BLaER1 (cell line): ENCODE measurements around the gene CAPRIN1.

Source experiments
- H3K27ac ChIP-seq: shearing (Covaris generic); formaldehyde crosslinking; 2 replicates; pipeline ENCODE4 v1.8.1; 2022
- H3K27me3 ChIP-seq: shearing (Covaris generic); formaldehyde crosslinking; 2 replicates; pipeline ENCODE4 v1.8.1; 2022
- H3K36me3 ChIP-seq: shearing (Covaris generic); formaldehyde crosslinking; 2 replicates; pipeline ENCODE4 v1.8.1; 2022
- H3K4me1 ChIP-seq: shearing (Covaris generic); formaldehyde crosslinking; 2 replicates; pipeline ENCODE4 v1.8.1; 2022
- H3K4me2 ChIP-seq: shearing (Covaris generic); formaldehyde crosslinking; 2 replicates; pipeline ENCODE4 v1.8.1; 2022
- H3K4me3 ChIP-seq: shearing (Covaris generic); formaldehyde crosslinking; 2 replicates; pipeline ENCODE4 v1.8.1; 2022
- H3K9ac ChIP-seq: shearing (Covaris generic); formaldehyde crosslinking; 2 replicates; pipeline ENCODE4 v1.8.1; 2022
- H3K9me3 ChIP-seq: shearing (Covaris generic); formaldehyde crosslinking; 2 replicates; pipeline ENCODE4 v1.8.1; 2022
- H4K20me1 ChIP-seq: shearing (Covaris generic); formaldehyde crosslinking; 2 replicates; pipeline ENCODE4 v1.8.1; 2022
- Cebpa-rat ChIP-seq: shearing (Covaris generic); IDR thresholded peaks from 2 replicates; pipeline ENCODE4 v1.8.1; 2022

The CAPRIN1 gene

DNA sequence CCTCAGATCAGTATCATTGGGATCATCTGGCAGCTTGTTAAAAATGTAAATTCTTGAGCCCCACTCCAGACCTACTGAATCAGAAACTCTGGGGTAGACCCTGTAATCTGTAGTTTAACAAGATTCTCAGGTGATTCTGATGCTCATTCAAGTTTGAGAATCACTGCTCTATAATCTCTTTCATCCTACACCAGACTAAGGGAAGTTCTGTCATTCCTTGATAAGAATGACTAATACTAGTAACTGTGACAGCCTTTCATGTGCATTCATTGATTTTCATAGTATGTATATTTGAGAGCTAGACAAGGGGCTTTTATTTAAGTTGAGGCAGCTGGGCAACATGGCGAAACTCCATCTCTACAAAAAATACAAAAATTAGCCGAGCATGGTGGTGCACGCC is 83.9 kb downstream of the CAPRIN1 start:
- Histone ChIP-seq H4K20me1 (peaks cover 24% of the 10 kb centered on the region; the same call in 1 of the 2 replicates), H3K4me3 (no peak overlapping the region), H3K4me1 (no peaks in the 10 kb centered on the region), H3K27me3 (no peaks in the 10 kb centered on the region), H3K27ac (no peak overlapping the region), H3K9ac (no peak overlapping the region), H3K4me2 (no peak overlapping the region), H3K36me3 (peaks cover 100% of the 10 kb centered on the region), H3K9me3 (no peaks in the 10 kb centered on the region)
- no peak for TF ChIP-seq Cebpa-rat

DNA sequence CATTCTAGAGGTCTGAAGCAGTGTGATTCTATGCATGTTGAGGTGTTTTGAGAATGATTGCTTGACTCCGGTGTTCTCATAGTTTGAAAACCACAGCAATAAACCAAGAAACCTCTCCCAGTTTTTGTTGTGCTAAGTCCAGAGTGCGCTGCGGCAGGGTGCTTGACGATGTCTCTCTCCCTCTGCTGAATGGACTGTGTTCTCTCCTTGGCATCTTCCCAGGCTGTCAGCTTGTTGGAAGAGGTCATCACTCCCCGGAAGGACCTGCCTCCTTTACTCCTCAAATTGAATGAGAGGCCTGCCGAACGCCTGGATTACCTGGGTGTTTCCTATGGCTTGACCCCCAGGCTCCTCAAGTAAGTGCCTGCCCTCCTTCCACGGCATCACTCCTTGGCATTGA is 84.9 kb downstream of the CAPRIN1 start:
- no peak overlapping the region for H3K4me3 ChIP-seq
- H4K20me1 ChIP-seq: peaks cover 21% of the 10 kb centered on the region; the same call in 1 of the 2 replicates
- no peak overlapping the region for H3K4me2 ChIP-seq
- no peaks in the 10 kb centered on the region for H3K27me3 ChIP-seq
- TF ChIP-seq Cebpa-rat: no peak
- peaks cover 100% of the 10 kb centered on the region for H3K36me3 ChIP-seq
- no peaks in the 10 kb centered on the region for H3K9me3 ChIP-seq
- no peak overlapping the region for H3K27ac ChIP-seq
- H3K9ac ChIP-seq: no peak overlapping the region
- H3K4me1 ChIP-seq: no peaks in the 10 kb centered on the region

DNA sequence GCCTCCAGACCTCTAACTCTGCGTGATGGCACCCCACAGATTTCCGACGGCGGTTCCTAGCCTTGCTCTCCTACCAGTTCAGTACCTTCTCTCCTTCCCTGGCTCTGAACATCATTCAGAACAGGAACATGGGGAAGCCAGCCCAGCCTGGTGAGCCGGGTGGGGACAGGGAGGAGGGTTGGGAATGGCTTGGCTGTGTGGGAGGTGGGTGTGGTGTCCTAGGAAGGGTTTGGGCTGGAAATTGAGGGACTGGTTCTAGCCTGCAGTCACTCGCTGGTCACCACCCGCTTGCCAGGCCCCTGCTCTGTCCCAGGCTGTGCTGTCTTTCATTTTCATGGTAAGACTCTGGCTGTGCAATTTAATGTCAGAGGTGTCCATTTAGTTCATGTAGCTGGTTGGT is 87.8 kb downstream of the CAPRIN1 start:
- peaks cover 1% of the 10 kb centered on the region; the same call in 1 of the 2 replicates for H3K4me1 ChIP-seq
- no peak overlapping the region for H3K27ac ChIP-seq
- H3K27me3 ChIP-seq: no peaks in the 10 kb centered on the region
- H3K4me3 ChIP-seq: no peak overlapping the region
- H3K36me3 ChIP-seq: peaks cover 100% of the 10 kb centered on the region
- peaks cover 17% of the 10 kb centered on the region; the same call in 1 of the 2 replicates for H4K20me1 ChIP-seq
- no peaks in the 10 kb centered on the region for H3K9me3 ChIP-seq
- no peak overlapping the region for H3K4me2 ChIP-seq
- no peak for TF ChIP-seq Cebpa-rat
- H3K9ac ChIP-seq: no peak overlapping the region

DNA sequence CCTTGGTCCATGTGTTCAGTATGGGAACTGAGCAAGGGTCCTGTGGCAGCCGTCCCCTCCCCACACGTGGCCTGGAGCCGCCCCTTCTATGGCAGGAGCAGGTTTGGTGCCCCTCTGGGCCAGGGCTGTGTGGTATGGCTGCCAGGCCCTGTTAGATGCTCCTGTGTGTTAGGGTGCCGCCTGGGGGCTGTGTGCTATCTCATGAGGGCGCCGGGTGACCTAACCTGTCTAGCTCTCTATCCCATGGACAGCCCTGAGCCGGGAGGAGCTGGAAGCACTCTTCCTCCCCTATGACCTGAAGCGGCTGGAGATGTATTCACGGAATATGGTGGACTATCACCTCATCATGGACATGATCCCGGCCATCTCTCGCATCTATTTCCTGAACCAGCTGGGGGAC is 88.6 kb downstream of the CAPRIN1 start:
- peaks cover 17% of the 10 kb centered on the region; the same call in 1 of the 2 replicates for H4K20me1 ChIP-seq
- no peak for TF ChIP-seq Cebpa-rat
- H3K4me1 ChIP-seq: peaks cover 9% of the 10 kb centered on the region
- peaks cover 100% of the 10 kb centered on the region for H3K36me3 ChIP-seq
- H3K4me2 ChIP-seq: no peak overlapping the region
- no peak overlapping the region for H3K4me3 ChIP-seq
- no peak overlapping the region for H3K9ac ChIP-seq
- no peaks in the 10 kb centered on the region for H3K27me3 ChIP-seq
- no peak overlapping the region for H3K27ac ChIP-seq
- H3K9me3 ChIP-seq: no peaks in the 10 kb centered on the region

DNA sequence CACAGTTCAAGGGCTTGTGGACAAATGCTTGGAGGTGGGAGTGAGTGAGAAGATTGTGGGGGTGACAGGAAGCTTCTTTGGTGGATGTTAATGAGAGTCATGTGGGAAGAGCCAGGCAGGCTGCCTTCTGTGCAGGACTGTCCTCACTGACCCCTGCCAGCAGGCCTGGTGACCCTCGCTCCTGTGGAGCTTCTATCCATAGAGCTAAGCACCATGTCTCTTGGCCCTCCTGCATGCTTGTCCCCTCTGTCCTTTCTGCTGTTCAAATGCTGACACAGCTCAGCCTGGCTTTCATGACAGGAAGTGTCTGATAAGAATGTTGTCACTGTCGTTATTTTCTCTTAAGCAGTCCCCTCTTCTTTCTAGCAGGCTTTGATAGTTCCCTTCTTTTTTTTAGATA is 91.5 kb downstream of the CAPRIN1 start:
- no peaks in the 10 kb centered on the region for H3K9me3 ChIP-seq
- H4K20me1 ChIP-seq: peaks cover 13% of the 10 kb centered on the region; the same call in 1 of the 2 replicates
- no peak overlapping the region for H3K27ac ChIP-seq
- H3K9ac ChIP-seq: no peak overlapping the region
- H3K4me2 ChIP-seq: no peak overlapping the region
- peaks cover 26% of the 10 kb centered on the region for H3K4me1 ChIP-seq
- H3K4me3 ChIP-seq: no peak overlapping the region
- H3K36me3 ChIP-seq: peaks cover 100% of the 10 kb centered on the region
- no peak for TF ChIP-seq Cebpa-rat
- no peaks in the 10 kb centered on the region for H3K27me3 ChIP-seq

DNA sequence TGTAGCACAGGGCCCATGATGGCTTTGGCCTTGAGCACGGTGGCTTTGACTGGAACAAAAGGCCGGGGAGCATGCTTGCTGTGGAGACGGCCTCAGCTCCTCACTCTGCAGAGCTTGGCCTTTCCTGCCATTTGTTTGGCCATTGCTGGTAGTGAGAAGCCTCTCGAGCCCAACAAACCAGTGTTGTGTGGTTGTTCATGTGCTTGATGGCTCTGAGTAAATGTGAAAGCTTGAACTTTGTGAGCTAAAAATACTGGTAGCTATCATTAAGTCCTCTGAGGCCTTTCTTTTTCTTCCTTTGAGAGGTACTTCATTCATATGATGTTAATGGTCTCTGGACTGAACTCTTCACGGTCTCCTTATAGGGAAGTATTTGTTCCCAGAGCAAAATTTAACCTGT is 93.5 kb downstream of the CAPRIN1 start:
- H3K9ac ChIP-seq: peak overlapping the region; percentile 36
- peaks cover 26% of the 10 kb centered on the region for H3K4me1 ChIP-seq
- no peaks in the 10 kb centered on the region for H3K27me3 ChIP-seq
- H3K9me3 ChIP-seq: no peaks in the 10 kb centered on the region
- H3K36me3 ChIP-seq: peaks cover 100% of the 10 kb centered on the region
- H3K4me2 ChIP-seq: peak overlapping the region; percentile 75
- 0 out of 2 replicates have a peak, but pooled peaks cover 9% of the 10 kb centered on the region for H4K20me1 ChIP-seq
- no peak for TF ChIP-seq Cebpa-rat
- no peak overlapping the region for H3K4me3 ChIP-seq
- 0 out of 2 replicates have a peak overlapping the region, but pooled peaks have one; percentile 27 for H3K27ac ChIP-seq

DNA sequence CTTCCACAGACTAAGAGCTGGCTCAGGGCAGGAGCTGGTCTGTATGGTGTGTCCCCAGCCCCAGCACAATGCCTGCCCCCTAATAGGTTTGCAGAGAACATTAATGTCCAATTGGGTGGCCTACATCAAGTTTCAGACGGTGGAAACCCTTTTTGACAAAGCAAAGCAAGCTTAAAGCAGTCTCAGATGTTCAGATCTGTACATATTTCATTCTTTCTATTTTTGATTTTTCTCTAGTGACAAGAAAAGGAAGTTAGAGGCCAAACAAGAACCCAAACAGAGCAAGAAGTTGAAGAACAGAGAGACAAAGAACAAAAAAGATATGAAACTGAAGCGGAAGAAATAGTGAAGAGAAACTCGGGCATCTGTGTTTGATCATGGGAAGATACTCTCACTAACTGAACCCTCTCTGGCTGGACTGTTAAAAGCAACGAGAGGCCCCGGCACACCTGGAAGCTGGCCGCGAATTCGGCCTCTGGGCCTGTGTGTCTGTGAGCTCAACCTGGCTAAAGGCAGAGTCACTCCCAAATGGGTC is 94.4 kb downstream of the CAPRIN1 start:
- Histone ChIP-seq H3K9me3 (no peaks in the 10 kb centered on the region), H3K36me3 (peaks cover 100% of the 10 kb centered on the region), H3K27me3 (no peaks in the 10 kb centered on the region), H3K9ac (peak overlapping the region; percentile 36), H3K4me2 (peak overlapping the region; percentile 75), H3K4me1 (peaks cover 26% of the 10 kb centered on the region), H3K27ac (peak overlapping the region; percentile 60), H4K20me1 (peaks cover 9% of the 10 kb centered on the region; the same call in 1 of the 2 replicates), H3K4me3 (no peak overlapping the region)
- TF ChIP-seq Cebpa-rat: no peak

DNA sequence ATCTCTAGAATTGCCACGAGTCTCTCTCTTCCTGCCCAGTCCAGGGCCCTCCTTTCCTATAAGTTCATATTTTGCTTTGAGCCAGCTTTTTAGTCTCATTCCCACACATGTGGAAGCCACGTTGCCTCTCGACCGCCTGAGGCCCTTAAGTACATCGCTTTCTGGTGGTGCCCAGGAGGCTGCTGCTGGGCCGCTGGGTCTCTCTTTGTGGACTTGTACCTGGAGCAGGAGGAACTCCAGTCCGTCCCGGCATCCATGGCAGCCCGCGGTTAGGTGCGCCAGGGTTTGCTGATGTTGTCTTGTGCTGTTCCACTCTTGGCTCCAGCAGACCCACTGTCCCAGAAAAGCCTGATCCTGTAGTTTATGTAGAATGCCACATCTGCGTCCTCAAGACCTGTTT is 94.9 kb downstream of the CAPRIN1 start:
- H3K4me2 ChIP-seq: peak overlapping the region; percentile 75
- no peaks in the 10 kb centered on the region for H3K9me3 ChIP-seq
- H4K20me1 ChIP-seq: peaks cover 9% of the 10 kb centered on the region; the same call in 1 of the 2 replicates
- H3K4me1 ChIP-seq: peaks cover 26% of the 10 kb centered on the region
- no peak overlapping the region for H3K4me3 ChIP-seq
- no peaks in the 10 kb centered on the region for H3K27me3 ChIP-seq
- H3K9ac ChIP-seq: peak overlapping the region; percentile 36
- peak overlapping the region; percentile 60 for H3K27ac ChIP-seq
- peaks cover 99% of the 10 kb centered on the region for H3K36me3 ChIP-seq
- TF ChIP-seq Cebpa-rat: no peak

DNA sequence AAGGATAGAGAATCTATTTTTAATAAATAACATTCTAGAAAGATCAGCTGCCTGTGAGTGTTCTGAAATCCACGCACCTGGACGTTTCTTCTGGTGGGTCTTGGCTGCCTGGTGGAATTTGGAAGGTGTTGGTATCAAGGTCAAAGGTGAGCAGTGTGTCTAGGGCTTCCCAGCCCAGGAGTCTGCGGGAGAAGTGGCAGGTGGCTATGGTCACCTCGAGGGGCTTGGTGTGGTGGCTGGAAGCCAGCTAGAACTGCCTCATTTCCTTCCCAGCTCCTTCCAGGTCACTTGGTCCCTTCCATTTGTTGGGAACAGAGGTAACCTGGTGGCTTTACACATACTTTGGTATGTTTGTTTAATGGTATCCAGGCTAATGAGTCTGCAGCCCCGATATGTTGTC is 95.3 kb downstream of the CAPRIN1 start:
- Histone ChIP-seq H3K4me1 (peaks cover 26% of the 10 kb centered on the region), H3K9me3 (no peaks in the 10 kb centered on the region), H3K4me2 (no peak overlapping the region), H3K27ac (peak overlapping the region; percentile 60; the same call in 1 of the 2 replicates), H3K9ac (no peak overlapping the region), H3K36me3 (peaks cover 96% of the 10 kb centered on the region), H4K20me1 (peaks cover 9% of the 10 kb centered on the region; the same call in 1 of the 2 replicates), H3K4me3 (no peak overlapping the region), H3K27me3 (no peaks in the 10 kb centered on the region)
- TF ChIP-seq Cebpa-rat: no peak

DNA sequence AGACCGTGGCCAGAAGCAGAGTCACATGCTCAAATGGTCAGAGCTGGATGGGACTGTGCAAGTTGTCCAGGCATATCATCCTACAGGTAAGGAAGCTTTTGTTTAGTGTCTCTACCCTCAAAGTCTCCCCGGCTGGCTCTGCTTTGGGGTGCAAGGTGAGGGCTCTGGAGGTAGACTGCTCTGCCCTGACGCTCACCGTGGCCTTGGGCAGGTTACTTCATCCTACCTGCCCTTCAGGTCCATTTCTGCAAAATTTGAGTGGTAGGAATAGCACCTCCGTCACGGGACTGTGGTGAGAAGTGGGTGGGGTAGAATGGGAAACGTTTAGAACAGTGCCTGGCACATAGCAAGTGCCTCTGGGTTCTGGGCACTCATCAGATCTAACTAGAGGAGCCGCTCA is 96.0 kb downstream of the CAPRIN1 start:
- H3K9ac ChIP-seq: no peak overlapping the region
- no peaks in the 10 kb centered on the region for H3K27me3 ChIP-seq
- H3K4me1 ChIP-seq: peaks cover 30% of the 10 kb centered on the region
- H3K4me3 ChIP-seq: no peak overlapping the region
- H3K4me2 ChIP-seq: no peak overlapping the region
- no peak overlapping the region for H3K27ac ChIP-seq
- peaks cover 14% of the 10 kb centered on the region for H4K20me1 ChIP-seq
- no peak for TF ChIP-seq Cebpa-rat
- no peaks in the 10 kb centered on the region for H3K9me3 ChIP-seq
- H3K36me3 ChIP-seq: peaks cover 96% of the 10 kb centered on the region
